Measurements from ENCODE around the gene AQR.
"Not testable (repeated sequence)": the region's sequence is repeated elsewhere in the genome, so short reads cannot be mapped to it uniquely, and the experiment has no call there.

- not testable (repeated sequence) for TF ChIP-seq POLR2A, CTCF (IDR thresholded peaks at IDR 0.05)
Measured at GRCh38 chr15:34943264-34943663, 26.3 kb downstream of the AQR start.

Measured in esophagus squamous epithelium (tissue), 4 donors.